GM12872 (cell line): Measurements from ENCODE around the gene LRRC63.

Source experiments
- CTCF ChIP-seq: IDR thresholded peaks from 3 replicates; pipeline ENCODE4 v1.5.1; 2011; ENCODE audit warnings: low read depth, mild to moderate bottlenecking, low read length, moderate library complexity; ENCODE audit not compliant: insufficient read depth

Gene LRRC63

GRCh38 chr13:46278474-46278873 lies 66.7 kb downstream of the LRRC63 start:
- no peak for TF ChIP-seq CTCF

GRCh38 chr13:46281779-46282178 lies 70.1 kb downstream of the LRRC63 start:
- TF ChIP-seq CTCF: no peak

GRCh38 chr13:46286972-46287371 lies 75.2 kb downstream of the LRRC63 start:
- no peak for TF ChIP-seq CTCF

GRCh38 chr13:46288570-46289259 lies 77.0 kb downstream of the LRRC63 start:
- TF ChIP-seq CTCF: peak; percentile 86

- TF ChIP-seq CTCF: no peak
These were observed 77.7 kb downstream of the LRRC63 start for GRCh38 chr13:46289260-46289955.

- TF ChIP-seq CTCF: no peak
These were observed 78.7 kb downstream of the LRRC63 start for GRCh38 chr13:46290434-46290833.

- TF ChIP-seq CTCF: no peak
These were observed 81.7 kb downstream of the LRRC63 start for GRCh38 chr13:46293436-46293835.
